ENCODE data around the gene GRK1. TPM values are rescaled to one million over a fixed set of nuclear protein-coding genes. Genes with fewer than 3 reads are reported as not detected.

The GRK1 gene
- total RNA-seq, 1 donor from 2014 or later = not detected

DNA sequence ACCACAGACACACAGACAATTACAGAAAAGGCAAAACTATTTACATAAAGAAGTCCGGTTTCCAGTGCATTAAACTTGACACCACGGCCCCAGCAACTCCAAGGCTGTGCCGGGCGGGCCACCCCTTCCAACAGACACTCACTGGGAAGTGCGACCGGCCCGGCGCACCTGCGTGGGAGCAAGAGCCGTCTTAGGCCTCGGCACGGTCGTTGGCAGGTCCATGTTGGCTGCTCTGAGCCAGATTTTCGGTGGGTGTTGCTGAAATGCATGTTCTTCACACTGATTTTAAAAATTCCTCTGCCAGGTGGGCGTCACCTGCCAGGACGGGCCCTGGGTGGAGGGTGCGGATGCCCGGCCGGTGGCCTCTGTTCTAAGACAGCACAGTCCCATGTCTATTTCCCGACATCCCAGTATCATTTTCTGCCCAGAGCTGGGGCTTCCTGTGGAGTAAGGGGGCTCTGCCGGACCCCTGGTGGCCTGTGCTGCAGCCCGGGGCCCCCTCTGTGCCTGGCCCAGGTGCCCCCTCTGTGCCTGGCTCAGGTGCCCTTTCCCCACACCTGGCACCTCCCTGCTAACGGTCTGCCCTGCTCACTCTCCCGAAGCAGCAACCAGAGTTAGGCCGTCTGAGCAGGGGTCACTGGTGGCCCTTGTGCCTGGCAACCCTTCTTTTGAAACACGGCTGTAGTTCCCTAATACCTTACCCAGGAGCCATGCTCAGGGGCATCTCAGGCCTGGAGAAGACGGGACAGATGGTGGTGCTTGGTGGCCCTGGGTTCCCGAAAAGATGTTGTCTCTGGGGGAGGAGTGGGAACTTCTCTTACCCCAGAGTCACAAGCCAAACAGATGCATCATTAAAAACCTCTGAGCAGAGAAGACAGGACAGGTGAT, 101.2 kb downstream of the GRK1 start:
- Histone ChIP-seq H3K27me3 (ENCODE audit: insufficient read depth, low read length) (peaks cover 4% of the 10 kb centered on the region), H3K9me3 (ENCODE audit: insufficient read depth, low read depth, low read length) (peaks cover 9% of the 10 kb centered on the region), H3K4me3 (ENCODE audit: insufficient read depth, low read depth, low read length) (no peak overlapping the region), H3K36me3 (ENCODE audit: insufficient read depth, low read length) (no peaks in the 10 kb centered on the region), H2AFZ (ENCODE audit: low read depth, low read length) (no peak overlapping the region), H3K4me2 (ENCODE audit: low read length) (no peak overlapping the region), H3K9ac (ENCODE audit: low read length) (no peak overlapping the region), H3K27ac (ENCODE audit: low read depth, low read length) (no peak overlapping the region), H4K20me1 (ENCODE audit: insufficient read depth, low read length) (no peaks in the 10 kb centered on the region), H3K4me1 (ENCODE audit: insufficient read depth, low read length) (no peaks in the 10 kb centered on the region), H3K79me2 (ENCODE audit: insufficient read depth, low read length) (no peaks in the 10 kb centered on the region)
- no peak for FAIRE-seq
- Mint-ChIP-seq H3K27ac (ENCODE audit: unreplicated experiment) (no peak overlapping the region), H3K4me1 (ENCODE audit: low read depth, unreplicated experiment) (peaks cover 3% of the 10 kb centered on the region), H3K9me3 (ENCODE audit: unreplicated experiment) (peaks cover 14% of the 10 kb centered on the region), H3K36me3 (ENCODE audit: low read depth, unreplicated experiment) (peaks cover 17% of the 10 kb centered on the region), H3K4me3 (ENCODE audit: unreplicated experiment) (no peak overlapping the region), H3K27me3 (ENCODE audit: low read depth, unreplicated experiment) (peaks cover 39% of the 10 kb centered on the region)
- DNase-seq (ENCODE audit: low read depth) = no peak
- TF ChIP-seq, protein P1, sequence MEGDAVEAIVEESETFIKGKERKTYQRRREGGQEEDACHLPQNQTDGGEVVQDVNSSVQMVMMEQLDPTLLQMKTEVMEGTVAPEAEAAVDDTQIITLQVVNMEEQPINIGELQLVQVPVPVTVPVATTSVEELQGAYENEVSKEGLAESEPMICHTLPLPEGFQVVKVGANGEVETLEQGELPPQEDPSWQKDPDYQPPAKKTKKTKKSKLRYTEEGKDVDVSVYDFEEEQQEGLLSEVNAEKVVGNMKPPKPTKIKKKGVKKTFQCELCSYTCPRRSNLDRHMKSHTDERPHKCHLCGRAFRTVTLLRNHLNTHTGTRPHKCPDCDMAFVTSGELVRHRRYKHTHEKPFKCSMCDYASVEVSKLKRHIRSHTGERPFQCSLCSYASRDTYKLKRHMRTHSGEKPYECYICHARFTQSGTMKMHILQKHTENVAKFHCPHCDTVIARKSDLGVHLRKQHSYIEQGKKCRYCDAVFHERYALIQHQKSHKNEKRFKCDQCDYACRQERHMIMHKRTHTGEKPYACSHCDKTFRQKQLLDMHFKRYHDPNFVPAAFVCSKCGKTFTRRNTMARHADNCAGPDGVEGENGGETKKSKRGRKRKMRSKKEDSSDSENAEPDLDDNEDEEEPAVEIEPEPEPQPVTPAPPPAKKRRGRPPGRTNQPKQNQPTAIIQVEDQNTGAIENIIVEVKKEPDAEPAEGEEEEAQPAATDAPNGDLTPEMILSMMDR (IDR thresholded peaks at IDR 0.05; ENCODE audit: insufficient read depth, low read depth, low read length) = no peak
- no peak for TF ChIP-seq EZH2 (IDR thresholded peaks at IDR 0.05; ENCODE audit: insufficient read depth, low read length)

DNA sequence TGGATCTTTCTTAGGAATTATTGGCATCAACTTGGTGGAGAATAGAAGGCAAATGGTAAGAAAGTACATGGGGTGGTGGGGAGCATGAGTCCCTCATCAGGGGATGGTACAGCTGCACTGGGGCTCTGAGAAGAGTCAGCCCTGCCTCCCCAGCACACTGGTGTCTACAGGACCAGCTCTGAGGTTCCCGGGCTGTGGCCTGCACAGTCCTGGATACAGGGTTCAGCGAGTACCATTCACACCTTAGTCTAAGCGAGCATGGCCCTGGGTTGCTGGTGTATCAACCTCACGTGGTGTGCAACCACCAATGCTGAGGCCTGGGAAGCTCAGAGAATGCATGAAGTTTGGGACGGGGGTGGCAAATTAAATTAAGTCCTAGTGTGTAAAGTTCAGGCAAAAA, 102.1 kb downstream of the GRK1 start:
- no peaks in the 10 kb centered on the region for H3K36me3 ChIP-seq (ENCODE audit: insufficient read depth, low read length)
- H3K27ac ChIP-seq (ENCODE audit: low read depth, low read length) = no peak overlapping the region
- H3K79me2 ChIP-seq (ENCODE audit: insufficient read depth, low read length) = no peaks in the 10 kb centered on the region
- no peak overlapping the region for H2AFZ ChIP-seq (ENCODE audit: low read depth, low read length)
- Mint-ChIP-seq H3K27ac (ENCODE audit: unreplicated experiment) (no peak overlapping the region), H3K36me3 (ENCODE audit: low read depth, unreplicated experiment) (peaks cover 17% of the 10 kb centered on the region), H3K9me3 (ENCODE audit: unreplicated experiment) (peaks cover 15% of the 10 kb centered on the region), H3K27me3 (ENCODE audit: low read depth, unreplicated experiment) (peaks cover 35% of the 10 kb centered on the region), H3K4me1 (ENCODE audit: low read depth, unreplicated experiment) (peaks cover 3% of the 10 kb centered on the region), H3K4me3 (ENCODE audit: unreplicated experiment) (no peak overlapping the region)
- H3K9me3 ChIP-seq (ENCODE audit: insufficient read depth, low read depth, low read length) = peaks cover 9% of the 10 kb centered on the region
- no peak overlapping the region for H3K4me3 ChIP-seq (ENCODE audit: insufficient read depth, low read depth, low read length)
- H3K9ac ChIP-seq (ENCODE audit: low read length) = no peak overlapping the region
- no peaks in the 10 kb centered on the region for H4K20me1 ChIP-seq (ENCODE audit: insufficient read depth, low read length)
- H3K4me2 ChIP-seq (ENCODE audit: low read length) = no peak overlapping the region
- DNase-seq (ENCODE audit: low read depth) (no peak), FAIRE-seq (no peak)
- no peaks in the 10 kb centered on the region for H3K27me3 ChIP-seq (ENCODE audit: insufficient read depth, low read length)
- H3K4me1 ChIP-seq (ENCODE audit: insufficient read depth, low read length) = no peaks in the 10 kb centered on the region
- TF ChIP-seq, protein P1 (IDR thresholded peaks at IDR 0.05; ENCODE audit: insufficient read depth, low read depth, low read length) = no peak
- no peak for TF ChIP-seq EZH2 (IDR thresholded peaks at IDR 0.05; ENCODE audit: insufficient read depth, low read length)

DNA sequence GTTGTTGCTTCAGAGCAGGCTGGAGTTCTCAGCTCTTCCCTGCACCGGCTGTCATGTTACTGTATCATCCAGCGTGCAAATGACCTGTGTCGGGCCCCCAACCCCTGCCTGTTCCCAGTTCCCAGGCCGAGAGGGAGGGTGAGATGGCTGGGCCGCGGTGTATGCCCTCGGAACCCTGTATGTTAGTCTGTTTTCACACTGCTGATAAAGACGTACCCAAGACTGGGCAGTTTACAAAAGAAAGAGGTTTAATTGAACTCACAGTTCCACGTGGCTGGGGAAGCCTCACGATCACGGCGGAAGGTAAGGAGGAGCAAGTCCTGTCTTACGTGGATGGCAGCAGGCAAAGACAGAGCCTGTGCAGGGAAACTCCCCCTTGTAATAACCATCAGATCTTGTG, 102.9 kb downstream of the GRK1 start:
- TF ChIP-seq, protein P1 (IDR thresholded peaks at IDR 0.05; ENCODE audit: insufficient read depth, low read depth, low read length) = no peak
- TF ChIP-seq EZH2 (IDR thresholded peaks at IDR 0.05; ENCODE audit: insufficient read depth, low read length) = no peak
- no peak overlapping the region for H3K4me3 ChIP-seq (ENCODE audit: insufficient read depth, low read depth, low read length)
- peaks cover 9% of the 10 kb centered on the region for H3K9me3 ChIP-seq (ENCODE audit: insufficient read depth, low read depth, low read length)
- no peak for DNase-seq (ENCODE audit: low read depth)
- Mint-ChIP-seq H3K27ac (ENCODE audit: unreplicated experiment) (no peak overlapping the region), H3K27me3 (ENCODE audit: low read depth, unreplicated experiment) (peaks cover 33% of the 10 kb centered on the region), H3K36me3 (ENCODE audit: low read depth, unreplicated experiment) (peaks cover 17% of the 10 kb centered on the region), H3K9me3 (ENCODE audit: unreplicated experiment) (peaks cover 15% of the 10 kb centered on the region), H3K4me3 (ENCODE audit: unreplicated experiment) (no peak overlapping the region), H3K4me1 (ENCODE audit: low read depth, unreplicated experiment) (peaks cover 3% of the 10 kb centered on the region)
- no peaks in the 10 kb centered on the region for H3K79me2 ChIP-seq (ENCODE audit: insufficient read depth, low read length)
- no peak overlapping the region for H3K4me2 ChIP-seq (ENCODE audit: low read length)
- H3K27ac ChIP-seq (ENCODE audit: low read depth, low read length) = no peak overlapping the region
- no peaks in the 10 kb centered on the region for H3K27me3 ChIP-seq (ENCODE audit: insufficient read depth, low read length)
- FAIRE-seq = no peak
- no peak overlapping the region for H3K9ac ChIP-seq (ENCODE audit: low read length)
- no peaks in the 10 kb centered on the region for H4K20me1 ChIP-seq (ENCODE audit: insufficient read depth, low read length)
- no peaks in the 10 kb centered on the region for H3K4me1 ChIP-seq (ENCODE audit: insufficient read depth, low read length)
- no peaks in the 10 kb centered on the region for H3K36me3 ChIP-seq (ENCODE audit: insufficient read depth, low read length)
- no peak overlapping the region for H2AFZ ChIP-seq (ENCODE audit: low read depth, low read length)
